H54 (cell line): ENCODE data around the gene BORCS8.
A peak's percentile ranks its signal among the peaks of the same experiment; 100 is the strongest.

Experiments used
- DNase-seq: peaks from one replicate; pipeline ENCODE4 v3.0.0; 2011; ENCODE audit warnings: low spot score, mixed read lengths; ENCODE audit not compliant: insufficient read length
- FAIRE-seq: peaks from 3 replicates; lab custom pipeline; 2011; peaks lifted over from hg19 to GRCh38; lab: Jason Lieb, UNC
- POLR2A ChIP-seq: IDR thresholded peaks from 2 replicates; pipeline ENCODE4 v1.6.1; 2011; ENCODE audit warnings: low read depth, mild to moderate bottlenecking, low read length

BORCS8 gene

DNA sequence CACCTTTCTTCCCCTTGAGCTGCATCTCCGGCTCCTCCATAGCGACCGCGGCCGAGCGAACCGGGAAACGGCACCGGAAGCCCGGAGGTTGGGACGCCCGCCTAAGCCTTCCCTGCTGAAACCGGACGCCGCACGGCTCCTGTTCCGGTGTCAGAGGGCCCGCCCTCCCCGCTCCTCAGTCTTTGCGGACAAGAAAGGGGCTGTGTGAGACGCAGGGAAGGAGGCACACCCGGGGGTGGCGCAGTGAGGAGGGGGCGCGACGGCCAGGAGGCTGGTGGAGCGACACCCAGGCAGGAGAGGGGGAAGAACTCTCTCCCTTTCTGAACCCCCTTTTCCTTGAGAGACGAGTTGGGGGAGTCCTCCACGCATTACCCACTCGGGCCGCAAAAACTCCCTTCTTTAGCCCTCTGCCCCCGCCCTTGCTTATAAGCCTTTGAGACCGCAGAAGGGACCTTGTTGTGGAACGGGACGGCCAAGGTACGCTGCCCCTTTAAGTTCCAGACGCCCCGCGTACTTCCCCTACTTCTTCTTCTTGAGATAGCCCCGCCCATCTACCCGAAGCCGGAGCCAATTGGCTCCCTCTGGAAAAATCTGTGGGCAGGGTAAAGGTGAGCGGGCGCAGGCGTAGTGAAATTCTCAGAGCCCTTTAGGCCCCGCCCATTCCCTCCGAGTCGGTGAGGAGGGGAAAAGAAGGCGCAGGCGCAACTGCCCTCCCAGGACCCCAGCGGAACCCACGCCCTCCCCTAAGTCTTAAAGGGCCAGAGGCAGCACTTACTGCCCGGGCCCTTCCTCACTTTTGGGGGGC lies at the start of gene BORCS8, which contains the start of gene RFXANK:
TSS of gene BORCS8 (minus strand) at position 75 of the 805 bp plus-strand sequence. CDS start at position 40, 35 bp downstream.
TSS of gene RFXANK (plus strand) at position 181 of the 805 bp plus-strand sequence. CDS start 1,689 bp downstream, outside the sequence.
- DNase-seq = peak; percentile 94
- FAIRE-seq = peak; percentile 57
- TF ChIP-seq POLR2A = peak; percentile 66

DNA sequence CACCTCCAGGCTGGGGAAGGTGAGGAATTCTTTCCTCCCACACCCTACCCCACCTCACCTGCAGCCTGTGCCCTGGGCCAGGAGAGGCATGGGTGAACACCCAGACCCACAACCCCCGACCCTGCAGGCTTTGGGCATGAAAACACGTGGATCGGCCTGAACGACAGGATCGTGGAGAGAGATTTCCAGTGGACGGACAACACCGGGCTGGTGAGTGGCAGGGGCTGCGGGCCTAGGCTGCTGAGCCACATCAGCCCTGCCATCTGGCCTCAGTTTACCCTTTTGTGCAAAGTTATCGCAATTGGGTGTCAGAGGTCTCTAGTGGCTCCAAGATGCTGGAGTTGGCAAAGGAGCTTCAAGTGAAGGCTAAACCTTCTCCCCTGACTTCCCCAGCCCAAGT lies 48.5 kb upstream of the BORCS8 start:
- FAIRE-seq = no peak
- no peak for TF ChIP-seq POLR2A
- no peak for DNase-seq

DNA sequence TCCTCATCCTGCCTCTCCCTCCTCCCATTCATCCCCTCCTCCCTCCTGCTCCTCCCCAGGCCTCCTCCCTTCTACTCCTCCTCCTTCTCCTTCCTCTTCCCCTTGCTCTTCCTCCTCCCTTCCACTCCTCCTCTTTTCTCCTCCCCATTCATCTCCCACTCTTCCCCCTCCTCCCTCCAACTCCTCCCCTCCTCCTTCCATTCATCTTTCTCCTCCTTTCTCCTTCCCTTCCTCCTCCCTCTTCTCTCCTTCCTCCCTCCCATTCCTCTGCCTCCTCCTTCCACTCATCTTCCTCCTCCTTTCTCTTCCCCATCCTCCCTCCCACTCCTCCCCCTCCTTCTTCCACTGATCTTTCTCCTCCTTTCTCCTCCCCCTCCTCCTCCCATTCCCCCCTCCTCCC lies 47.7 kb upstream of the BORCS8 start:
- FAIRE-seq (no peak), DNase-seq (no peak)
- no peak for TF ChIP-seq POLR2A

DNA sequence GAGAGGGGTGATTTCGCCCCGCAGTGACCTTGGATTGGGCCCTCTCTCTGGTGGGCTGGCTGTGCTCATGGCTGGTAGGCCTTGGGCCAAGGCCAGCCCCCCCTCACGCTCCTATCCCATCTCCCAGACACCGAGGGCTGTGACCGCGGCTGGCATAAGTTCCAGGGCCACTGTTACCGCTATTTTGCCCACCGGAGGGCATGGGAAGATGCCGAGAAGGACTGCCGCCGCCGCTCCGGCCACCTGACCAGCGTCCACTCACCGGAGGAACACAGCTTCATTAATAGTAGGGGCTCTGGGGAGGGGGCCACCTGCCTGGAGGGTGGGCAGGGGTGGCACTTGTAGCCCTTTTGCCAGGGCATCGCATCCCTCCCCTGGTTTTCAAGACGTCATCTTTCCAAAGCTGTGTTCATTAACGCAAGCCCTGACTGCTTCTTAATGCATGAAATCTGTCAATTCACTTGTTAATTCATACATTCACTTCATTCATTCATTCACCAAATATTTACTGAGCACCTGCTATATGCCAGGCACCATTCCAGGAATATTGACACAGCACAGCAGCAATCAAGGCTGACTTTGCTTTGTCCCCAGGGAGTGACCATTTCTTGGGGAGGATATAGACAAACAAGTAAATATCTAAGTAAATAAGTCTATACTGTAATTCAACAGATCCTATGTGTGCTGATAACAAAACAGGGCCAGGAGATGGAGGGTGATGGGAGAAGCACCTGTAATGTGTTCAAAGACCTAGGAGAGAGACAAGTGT lies 46.4 kb upstream of the BORCS8 start:
- TF ChIP-seq POLR2A = no peak
- FAIRE-seq (no peak), DNase-seq (no peak)

DNA sequence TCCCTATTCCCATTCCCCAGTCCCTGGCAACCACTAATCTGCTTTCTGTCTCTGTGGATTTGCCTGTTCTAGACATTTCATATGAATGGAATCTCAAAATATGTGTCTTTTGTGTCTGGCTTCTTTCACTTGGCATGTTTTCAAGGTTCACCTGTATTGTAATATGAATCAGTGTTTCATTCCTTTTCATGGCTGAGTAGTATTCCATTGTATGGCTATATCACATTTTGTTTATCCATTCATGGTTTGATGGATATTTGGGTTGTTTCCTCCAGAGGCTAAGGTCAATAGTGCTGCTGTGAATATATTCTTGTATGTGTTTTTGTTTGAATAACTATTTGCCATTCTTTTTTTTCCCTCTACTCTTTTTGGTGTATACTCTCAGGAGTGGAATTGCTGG lies 44.2 kb upstream of the BORCS8 start:
- FAIRE-seq = no peak
- no peak for DNase-seq
- no peak for TF ChIP-seq POLR2A

DNA sequence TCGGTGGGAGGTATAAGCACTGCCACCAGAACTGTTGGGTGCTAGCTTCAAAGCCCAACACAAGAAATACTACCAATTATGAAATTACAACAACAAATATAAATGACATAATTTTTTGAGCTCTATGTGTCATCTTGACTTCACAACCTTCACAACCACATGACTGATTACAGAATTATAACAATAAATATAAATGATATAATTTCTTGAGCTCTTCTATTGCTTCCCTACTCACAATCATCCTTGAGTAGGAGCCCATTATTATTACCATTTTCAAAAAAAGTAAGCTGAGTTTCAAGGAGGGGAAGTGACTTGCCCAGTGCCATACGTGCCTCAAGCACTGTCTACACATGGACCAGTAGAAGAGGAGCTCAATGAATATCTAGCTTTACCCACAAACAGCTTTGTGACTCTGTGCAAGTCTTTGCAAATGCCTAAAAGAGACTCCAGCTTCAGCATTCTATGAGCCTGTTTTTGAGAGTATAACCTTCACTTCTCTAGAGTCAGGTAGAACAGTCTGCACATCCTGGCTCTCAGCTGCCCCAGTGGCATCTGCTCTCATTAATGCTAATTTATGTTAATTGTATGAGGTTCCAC lies 42.4 kb upstream of the BORCS8 start:
- TF ChIP-seq POLR2A = no peak
- FAIRE-seq (no peak), DNase-seq (no peak)

DNA sequence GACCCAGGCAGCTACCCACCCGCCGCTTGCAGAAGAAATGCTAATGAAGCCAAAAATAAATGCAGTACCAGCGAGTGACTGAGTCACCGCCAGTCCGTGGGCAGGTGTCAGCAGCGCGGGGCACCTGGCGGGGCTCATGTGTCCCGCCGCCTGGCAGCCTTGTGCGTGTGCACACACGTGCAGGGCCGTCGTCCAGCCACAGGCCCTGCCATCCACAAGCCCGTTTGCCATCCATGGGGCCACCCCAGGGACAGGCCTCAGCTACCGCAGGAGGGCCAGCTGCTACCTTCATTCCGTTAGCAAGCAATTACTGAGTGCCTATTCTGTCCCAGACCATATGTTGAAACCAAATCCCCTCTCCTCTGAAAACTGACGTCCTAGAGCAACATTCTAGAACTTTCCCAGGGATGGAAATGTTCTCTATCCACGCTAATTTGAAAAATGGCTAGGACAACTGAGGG lies 40.3 kb upstream of the BORCS8 start:
- TF ChIP-seq POLR2A = no peak
- DNase-seq = no peak
- no peak for FAIRE-seq

DNA sequence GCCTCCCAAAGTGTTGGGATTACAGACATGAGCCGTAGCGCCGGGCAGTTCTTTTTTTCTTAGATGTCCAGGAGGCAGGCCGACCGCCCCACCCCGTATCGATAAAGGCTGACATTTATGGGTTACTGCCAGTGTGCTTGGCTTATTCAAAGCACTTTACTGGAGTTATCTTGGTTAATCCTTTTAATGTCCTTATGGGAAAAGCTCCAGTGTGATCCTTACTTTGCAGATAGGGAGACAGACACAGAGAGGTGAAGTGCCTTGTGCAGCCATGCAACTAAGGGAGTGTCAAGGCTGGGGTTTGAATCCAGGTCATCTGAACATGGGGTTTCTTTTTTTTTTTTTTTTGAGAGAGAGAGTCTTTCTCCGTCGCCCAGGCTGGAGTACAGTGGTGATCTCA lies 39.0 kb upstream of the BORCS8 start:
- no peak for TF ChIP-seq POLR2A
- DNase-seq (no peak), FAIRE-seq (no peak)

DNA sequence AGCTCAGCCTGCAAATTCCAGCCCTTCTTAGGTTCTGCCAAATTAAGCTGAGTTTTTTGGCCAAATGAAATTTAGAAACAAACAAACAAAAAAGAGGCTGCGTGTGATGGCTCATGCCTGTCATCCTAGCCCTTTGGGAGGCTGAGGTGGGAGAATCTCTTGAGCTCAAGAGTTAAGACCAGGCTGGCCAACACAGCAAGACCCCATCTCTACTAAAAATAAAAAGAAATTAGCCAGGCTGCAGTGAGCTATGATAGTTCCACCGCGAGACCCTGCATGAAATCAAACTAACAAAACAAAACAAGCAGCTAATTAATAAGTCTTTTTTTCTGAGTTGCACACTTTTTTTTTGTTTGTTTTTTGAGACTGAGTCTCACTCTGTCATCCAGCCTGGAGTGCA lies 37.7 kb upstream of the BORCS8 start:
- FAIRE-seq (no peak), DNase-seq (no peak)
- TF ChIP-seq POLR2A = no peak

DNA sequence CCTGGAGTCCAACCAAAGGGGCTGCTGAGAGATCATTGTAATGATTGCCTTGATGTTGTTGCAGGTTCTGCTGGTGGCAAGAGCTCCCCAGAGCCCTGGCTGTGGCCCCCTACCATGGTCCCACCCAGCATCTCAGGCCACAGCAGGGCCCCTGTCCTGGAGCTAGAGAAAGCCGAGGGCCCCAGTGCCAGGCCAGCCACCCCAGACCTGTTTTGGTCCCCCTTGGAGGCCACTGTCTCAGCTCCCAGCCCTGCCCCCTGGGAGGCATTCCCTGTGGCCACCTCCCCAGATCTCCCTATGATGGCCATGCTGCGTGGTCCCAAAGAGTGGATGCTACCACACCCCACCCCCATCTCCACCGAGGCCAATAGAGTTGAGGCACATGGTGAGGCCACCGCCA lies 35.3 kb upstream of the BORCS8 start:
- FAIRE-seq (no peak), DNase-seq (no peak)
- no peak for TF ChIP-seq POLR2A

DNA sequence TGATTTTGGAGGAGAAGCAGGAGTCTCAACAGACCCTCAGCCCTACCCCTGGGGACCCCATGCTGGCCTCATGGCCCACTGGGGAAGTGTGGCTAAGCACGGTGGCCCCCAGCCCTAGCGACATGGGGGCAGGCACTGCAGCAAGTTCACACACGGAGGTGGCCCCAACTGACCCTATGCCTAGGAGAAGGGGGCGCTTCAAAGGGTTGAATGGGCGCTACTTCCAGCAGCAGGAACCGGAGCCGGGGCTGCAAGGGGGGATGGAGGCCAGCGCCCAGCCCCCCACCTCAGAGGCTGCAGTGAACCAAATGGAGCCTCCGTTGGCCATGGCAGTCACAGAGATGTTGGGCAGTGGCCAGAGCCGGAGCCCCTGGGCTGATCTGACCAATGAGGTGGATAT lies 34.7 kb upstream of the BORCS8 start:
- FAIRE-seq (no peak), DNase-seq (no peak)
- TF ChIP-seq POLR2A = no peak

DNA sequence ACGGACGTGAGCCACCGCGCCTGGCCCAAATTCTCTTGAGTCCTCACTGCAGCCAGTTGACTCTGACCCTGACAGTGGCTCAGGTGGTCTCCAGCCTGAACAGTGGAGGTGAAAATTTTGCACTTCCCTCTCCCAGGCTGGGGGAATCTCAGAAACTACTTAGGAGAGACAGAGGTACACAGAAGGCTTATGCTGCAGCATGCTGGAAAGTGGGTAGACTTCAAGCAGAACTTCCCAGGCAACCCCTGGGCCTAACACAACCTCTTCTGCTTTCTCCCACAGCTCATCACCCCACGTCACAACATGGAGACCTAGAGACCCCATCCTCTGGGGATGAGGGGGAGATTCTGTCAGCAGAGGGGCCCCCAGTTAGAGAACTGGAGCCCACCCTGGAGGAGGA lies 34.3 kb upstream of the BORCS8 start:
- TF ChIP-seq POLR2A = no peak
- FAIRE-seq (no peak), DNase-seq (no peak)

DNA sequence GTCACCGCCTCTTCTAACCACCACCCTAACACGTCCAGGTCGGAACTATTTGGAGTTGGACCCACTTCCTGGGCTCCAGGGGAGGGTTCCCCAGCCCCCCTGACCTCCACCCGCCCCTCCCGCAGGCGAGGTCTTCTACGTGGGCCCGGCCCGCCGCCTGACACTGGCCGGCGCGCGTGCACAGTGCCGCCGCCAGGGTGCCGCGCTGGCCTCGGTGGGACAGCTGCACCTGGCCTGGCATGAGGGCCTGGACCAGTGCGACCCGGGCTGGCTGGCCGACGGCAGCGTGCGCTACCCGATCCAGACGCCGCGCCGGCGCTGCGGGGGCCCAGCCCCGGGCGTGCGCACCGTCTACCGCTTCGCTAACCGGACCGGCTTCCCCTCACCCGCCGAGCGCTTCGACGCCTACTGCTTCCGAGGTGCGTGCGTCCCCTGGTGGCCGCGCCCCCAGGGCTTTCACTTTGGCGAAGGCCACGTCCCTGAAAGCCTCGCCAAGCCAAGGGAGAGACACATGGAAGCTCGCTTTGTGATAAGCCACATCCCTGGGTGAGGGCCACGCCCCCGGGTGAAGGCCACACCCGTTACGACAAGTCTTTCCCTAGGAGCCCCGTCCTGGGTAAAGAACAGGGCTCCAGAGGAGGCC lies 33.0 kb upstream of the BORCS8 start:
- FAIRE-seq = no peak
- TF ChIP-seq POLR2A = no peak
- no peak for DNase-seq
